GM12892 (cell line): ENCODE results near the gene FRY.

Source experiments
- POLR2A ChIP-seq: IDR thresholded peaks from 2 replicates; pipeline ENCODE4 v1.6.1; 2011; ENCODE audit warnings: low read depth, low read length, control low read depth
- POLR2AphosphoS5 ChIP-seq: IDR thresholded peaks from 2 replicates; pipeline ENCODE4 v1.6.1; 2011; ENCODE audit warnings: low read depth, low read length, control low read depth
- TAF1 ChIP-seq: IDR thresholded peaks from 2 replicates; pipeline ENCODE4 v1.6.1; 2011; ENCODE audit warnings: low read depth, mild to moderate bottlenecking, control low read depth, low read length, borderline replicate concordance

DNA sequence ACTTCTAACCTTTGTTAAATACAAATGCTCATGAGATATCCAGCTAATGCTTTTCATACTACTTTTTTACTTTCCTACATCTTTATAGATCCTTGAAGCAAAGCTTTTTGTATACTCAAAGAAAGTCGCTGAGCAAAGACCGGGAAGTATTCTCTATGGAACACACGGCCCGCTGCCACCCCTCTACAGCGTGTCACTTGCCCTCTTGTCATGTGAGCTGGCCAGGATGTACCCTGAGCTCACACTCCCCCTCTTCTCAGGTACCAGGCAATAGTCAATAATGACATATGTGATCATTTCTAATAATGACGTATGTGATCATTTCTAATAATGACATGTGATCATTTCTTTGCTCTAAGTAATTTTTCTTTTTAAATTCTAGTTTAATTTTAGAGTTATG lies 170.7 kb downstream of the FRY start:
- TF ChIP-seq TAF1: no peak
- no peak for TF ChIP-seq POLR2A
- no peak for TF ChIP-seq POLR2AphosphoS5
